ENCODE results near the gene RENBP. TPM values are rescaled to one million over a fixed set of nuclear protein-coding genes. Genes with fewer than 3 reads are reported as not detected.
A peak's percentile ranks its signal among the peaks of the same experiment; 100 is the strongest.

RENBP gene
- total RNA-seq, 1 donor from 2014 or later: 13.4 TPM

DNA sequence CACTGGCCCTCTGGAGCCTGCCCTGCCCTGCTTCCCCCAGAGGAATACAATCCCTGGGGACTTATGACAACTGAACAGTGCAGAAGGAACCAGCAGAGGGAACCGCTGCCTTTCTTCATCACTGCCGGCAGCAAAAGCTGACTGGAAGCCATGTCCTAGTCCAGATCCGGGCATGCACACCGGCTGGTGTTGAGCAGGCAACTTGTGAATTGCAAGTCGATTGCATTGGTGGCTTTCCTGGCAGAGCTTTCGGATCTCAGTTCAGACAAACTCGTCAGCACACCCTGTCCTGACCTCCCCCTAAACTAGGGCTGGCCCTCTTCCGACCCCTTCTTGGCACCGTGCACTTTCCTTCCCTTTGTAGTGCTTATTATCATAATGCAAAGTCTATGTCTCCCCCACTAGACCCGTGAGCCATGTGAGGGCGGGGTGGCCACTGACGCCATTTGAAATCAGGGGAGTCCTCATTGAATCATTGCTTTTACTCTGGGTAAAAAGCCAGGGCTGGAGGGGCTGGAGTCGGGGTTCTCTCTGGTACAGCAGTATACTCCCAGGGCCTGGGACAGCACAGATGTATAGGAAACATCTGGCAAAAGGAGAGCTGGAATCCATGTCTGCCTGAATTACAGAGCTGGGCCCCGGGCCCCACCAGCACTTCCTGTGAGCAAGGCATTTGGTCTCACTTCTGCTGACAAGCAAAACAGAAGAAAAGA lies 20.1 kb downstream of the RENBP start:
- peaks cover 23% of the 10 kb centered on the region for H3K4me1 Mint-ChIP-seq (ENCODE audit: low read depth)
- H3K36me3 Mint-ChIP-seq (ENCODE audit: low read depth): no peaks in the 10 kb centered on the region
- no peak for DNase-seq (ENCODE audit: low spot score)
- TF ChIP-seq, protein P1, sequence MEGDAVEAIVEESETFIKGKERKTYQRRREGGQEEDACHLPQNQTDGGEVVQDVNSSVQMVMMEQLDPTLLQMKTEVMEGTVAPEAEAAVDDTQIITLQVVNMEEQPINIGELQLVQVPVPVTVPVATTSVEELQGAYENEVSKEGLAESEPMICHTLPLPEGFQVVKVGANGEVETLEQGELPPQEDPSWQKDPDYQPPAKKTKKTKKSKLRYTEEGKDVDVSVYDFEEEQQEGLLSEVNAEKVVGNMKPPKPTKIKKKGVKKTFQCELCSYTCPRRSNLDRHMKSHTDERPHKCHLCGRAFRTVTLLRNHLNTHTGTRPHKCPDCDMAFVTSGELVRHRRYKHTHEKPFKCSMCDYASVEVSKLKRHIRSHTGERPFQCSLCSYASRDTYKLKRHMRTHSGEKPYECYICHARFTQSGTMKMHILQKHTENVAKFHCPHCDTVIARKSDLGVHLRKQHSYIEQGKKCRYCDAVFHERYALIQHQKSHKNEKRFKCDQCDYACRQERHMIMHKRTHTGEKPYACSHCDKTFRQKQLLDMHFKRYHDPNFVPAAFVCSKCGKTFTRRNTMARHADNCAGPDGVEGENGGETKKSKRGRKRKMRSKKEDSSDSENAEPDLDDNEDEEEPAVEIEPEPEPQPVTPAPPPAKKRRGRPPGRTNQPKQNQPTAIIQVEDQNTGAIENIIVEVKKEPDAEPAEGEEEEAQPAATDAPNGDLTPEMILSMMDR (IDR thresholded peaks at IDR 0.05): peak; percentile 44
- no peak overlapping the region for H3K27ac Mint-ChIP-seq (ENCODE audit: unreplicated experiment)
- no peaks in the 10 kb centered on the region for H3K9me3 Mint-ChIP-seq (ENCODE audit: low read depth)
- H3K27me3 Mint-ChIP-seq (ENCODE audit: low read depth): no peaks in the 10 kb centered on the region
- no peak overlapping the region for H3K4me3 Mint-ChIP-seq (ENCODE audit: unreplicated experiment)

DNA sequence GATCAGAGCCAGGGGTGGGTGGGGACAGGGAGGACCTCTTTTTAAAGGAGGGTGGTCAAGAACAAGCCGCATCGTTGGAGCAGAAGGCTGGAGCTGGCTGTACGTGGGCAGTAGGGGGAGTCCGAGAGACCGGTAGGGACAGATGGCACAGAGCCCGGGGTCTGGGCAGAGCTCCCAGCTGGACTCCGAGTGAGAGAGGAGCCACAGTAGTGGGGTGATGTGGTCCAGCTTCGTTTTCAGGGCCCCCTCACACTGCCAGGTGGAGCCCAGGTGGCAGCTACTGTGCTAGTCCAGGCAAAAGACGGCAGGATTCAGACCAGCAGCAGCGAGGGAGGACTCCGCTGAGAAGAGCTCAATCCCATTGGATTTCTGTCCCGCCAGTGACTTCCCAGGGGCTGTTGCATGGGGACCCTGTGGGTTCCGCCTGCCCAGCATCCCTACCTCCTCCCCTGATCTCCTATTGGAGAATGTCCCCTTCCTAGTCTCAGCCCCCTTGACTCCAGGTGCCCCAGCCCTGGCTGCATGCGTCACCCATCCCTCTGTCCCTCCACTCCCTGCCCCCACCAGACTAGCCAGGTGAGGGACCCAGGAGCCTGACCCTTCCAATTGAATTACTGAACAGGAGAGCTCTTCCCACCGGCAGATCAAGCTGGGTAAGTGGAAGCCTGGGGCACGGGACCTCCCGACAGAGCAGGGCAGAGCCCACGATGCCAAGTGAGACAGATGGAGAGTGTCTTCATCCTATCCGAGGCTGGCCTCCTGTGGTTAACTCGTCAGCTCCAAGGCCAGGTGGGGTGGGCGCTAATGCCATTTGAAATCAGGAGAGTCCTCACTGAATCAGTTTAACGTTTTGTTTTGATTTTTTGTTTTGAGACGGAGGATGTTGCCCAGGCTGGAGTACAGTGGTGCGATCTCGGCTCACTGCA lies 21.2 kb downstream of the RENBP start:
- Mint-ChIP-seq H3K4me3 (ENCODE audit: unreplicated experiment) (no peak overlapping the region), H3K9me3 (ENCODE audit: low read depth) (no peaks in the 10 kb centered on the region), H3K36me3 (ENCODE audit: low read depth) (no peaks in the 10 kb centered on the region), H3K27me3 (ENCODE audit: low read depth) (no peaks in the 10 kb centered on the region), H3K27ac (ENCODE audit: unreplicated experiment) (no peak overlapping the region), H3K4me1 (ENCODE audit: low read depth) (peaks cover 15% of the 10 kb centered on the region)
- peak; percentile 88 for DNase-seq (ENCODE audit: low spot score)
- TF ChIP-seq, protein P1 (IDR thresholded peaks at IDR 0.05): peak; percentile 69

DNA sequence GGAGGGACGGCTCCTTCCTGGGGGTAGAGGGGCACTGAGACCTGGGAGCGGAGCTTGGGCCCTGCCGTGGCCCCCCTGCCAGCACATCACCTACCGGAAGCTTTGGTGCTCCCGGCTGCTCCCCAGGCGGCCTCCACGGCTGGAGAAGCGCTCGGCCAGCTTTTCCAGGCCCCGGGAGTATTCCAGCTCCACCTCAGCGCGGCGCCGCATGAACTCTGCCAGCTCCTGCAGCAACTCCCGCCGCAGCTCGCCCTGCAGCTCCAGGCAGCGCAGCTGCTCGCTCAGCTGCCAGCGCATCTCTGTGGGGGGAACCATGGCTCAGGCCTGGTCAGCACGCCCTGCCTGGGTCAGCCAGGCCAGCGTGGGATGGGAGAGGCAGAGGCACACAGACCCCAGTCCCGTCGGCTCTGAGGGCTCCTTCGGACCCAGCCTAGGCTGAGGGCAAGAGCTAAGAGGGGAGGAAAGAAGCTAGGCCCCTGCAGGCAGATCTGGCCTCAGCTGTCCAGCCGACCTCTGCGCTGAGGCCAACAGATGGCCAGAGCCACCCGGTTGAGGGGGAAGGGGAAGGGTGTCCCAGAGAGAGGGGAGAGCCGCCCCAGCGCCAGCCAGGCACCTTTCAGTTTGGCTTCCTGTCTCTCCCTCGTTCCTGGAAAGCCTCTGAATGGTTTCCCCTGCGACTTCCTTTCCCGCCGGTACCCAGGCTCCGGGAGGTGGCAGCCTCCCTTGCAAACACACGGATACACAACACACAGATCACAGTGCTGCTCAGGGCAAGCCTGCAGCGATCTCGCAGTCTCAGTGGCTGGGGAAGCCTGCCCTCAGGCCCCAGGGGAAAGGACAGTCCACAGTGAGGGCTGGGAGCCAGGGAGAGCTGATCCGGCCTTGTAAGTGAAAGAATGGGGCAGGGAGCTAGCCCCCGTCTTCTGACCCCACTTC lies 22.7 kb downstream of the RENBP start:
- Mint-ChIP-seq H3K4me3 (ENCODE audit: unreplicated experiment) (no peak overlapping the region), H3K4me1 (ENCODE audit: low read depth) (peaks cover 5% of the 10 kb centered on the region), H3K36me3 (ENCODE audit: low read depth) (no peaks in the 10 kb centered on the region), H3K27me3 (ENCODE audit: low read depth) (no peaks in the 10 kb centered on the region), H3K27ac (ENCODE audit: unreplicated experiment) (no peak overlapping the region), H3K9me3 (ENCODE audit: low read depth) (no peaks in the 10 kb centered on the region)
- peak; percentile 89 for DNase-seq (ENCODE audit: low spot score)
- TF ChIP-seq, protein P1 (IDR thresholded peaks at IDR 0.05): no peak

DNA sequence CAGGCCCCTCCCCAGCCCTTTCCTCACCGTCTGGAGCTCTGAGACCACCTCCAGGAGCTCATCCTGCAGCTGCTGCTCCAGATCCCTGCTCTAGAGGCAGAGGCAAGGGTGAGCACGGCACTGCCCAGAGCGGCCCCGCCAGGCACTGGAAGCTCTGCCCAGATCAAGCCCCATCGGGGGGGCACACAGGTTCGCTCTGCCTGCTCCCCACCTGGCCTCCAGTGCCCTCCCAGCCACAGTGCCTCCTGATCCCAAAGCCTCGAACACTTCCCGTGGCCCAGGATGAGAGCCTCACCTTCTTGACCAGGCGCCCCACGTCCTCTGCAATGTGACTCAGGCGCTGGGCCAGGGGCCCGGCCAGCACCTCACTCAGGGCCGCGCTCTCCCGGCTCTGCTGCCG lies 23.4 kb downstream of the RENBP start:
- TF ChIP-seq, protein P1 (IDR thresholded peaks at IDR 0.05): no peak
- Mint-ChIP-seq H3K4me3 (ENCODE audit: unreplicated experiment) (no peak overlapping the region), H3K27ac (ENCODE audit: unreplicated experiment) (no peak overlapping the region), H3K4me1 (ENCODE audit: low read depth) (peaks cover 5% of the 10 kb centered on the region), H3K36me3 (ENCODE audit: low read depth) (no peaks in the 10 kb centered on the region), H3K27me3 (ENCODE audit: low read depth) (no peaks in the 10 kb centered on the region), H3K9me3 (ENCODE audit: low read depth) (no peaks in the 10 kb centered on the region)
- no peak for DNase-seq (ENCODE audit: low spot score)

Measured in chondrocyte (in vitro differentiated cells).